Lower leg skin (tissue), 3 donors: ENCODE measurements around the gene NOX3.

Experiments used
- POLR2A ChIP-seq, 2 donors: fragments of 450-650 bp; IDR thresholded peaks; one replicate each; pipeline ENCODE4 v1.6.1; 2016 to 2017; ENCODE audit warnings: antibody characterized with exemption in 2 of 2, mild to moderate bottlenecking in 1 of 2, moderate library complexity in 1 of 2
- TF ChIP-seq, protein P1 (sequence below), 3 donors: fragments of 450-650 bp; IDR thresholded peaks; one replicate each; pipeline ENCODE4 v1.5.1; 2016; ENCODE audit warnings: antibody characterized with exemption in 3 of 3, mild to moderate bottlenecking in 3 of 3, moderate library complexity in 2 of 3

DNA sequence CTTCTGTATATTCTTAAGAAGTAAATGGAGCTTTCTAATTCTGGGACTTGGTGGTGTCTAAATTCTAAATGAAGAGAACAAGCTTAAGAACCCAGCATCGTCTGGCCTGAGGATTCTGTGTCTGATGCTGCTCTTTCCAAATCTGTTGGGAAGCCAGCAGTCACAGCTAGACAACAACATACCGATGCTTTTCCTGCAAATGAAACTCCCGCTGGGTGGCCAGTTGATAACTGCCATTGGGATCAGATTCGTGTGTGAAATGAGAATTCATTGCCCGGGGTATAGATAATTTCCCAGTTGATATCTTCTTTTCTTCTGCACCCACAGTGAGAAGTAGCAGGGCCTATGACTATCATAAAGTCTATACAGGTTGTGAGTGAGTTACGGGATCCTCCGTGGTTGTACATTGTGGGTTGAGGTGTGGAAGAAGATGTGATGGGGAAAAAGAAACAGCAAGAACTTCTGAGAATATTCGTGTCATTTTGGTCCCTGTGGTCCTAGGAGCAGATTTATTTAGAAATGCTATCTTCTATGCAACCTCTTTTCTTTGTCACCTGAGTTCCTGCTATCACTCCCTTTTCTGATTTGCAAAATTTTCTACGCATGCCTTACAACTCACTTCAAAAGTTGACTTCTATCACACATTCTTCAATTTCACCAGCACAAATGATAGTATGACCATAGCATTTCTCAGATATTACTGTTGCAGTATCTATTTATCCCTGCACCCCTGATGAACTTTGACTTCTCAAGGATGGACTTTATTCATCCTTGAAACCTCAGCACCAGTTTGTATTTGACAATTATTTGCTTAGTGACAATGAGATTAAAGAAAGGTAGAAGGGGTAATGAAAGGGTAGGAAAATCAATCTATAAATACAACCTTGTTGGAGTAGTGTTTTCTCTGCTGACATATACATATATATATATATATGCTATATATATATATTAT lies 10.4 kb downstream of the NOX3 start:
- TF ChIP-seq, protein P1, sequence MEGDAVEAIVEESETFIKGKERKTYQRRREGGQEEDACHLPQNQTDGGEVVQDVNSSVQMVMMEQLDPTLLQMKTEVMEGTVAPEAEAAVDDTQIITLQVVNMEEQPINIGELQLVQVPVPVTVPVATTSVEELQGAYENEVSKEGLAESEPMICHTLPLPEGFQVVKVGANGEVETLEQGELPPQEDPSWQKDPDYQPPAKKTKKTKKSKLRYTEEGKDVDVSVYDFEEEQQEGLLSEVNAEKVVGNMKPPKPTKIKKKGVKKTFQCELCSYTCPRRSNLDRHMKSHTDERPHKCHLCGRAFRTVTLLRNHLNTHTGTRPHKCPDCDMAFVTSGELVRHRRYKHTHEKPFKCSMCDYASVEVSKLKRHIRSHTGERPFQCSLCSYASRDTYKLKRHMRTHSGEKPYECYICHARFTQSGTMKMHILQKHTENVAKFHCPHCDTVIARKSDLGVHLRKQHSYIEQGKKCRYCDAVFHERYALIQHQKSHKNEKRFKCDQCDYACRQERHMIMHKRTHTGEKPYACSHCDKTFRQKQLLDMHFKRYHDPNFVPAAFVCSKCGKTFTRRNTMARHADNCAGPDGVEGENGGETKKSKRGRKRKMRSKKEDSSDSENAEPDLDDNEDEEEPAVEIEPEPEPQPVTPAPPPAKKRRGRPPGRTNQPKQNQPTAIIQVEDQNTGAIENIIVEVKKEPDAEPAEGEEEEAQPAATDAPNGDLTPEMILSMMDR (IDR thresholded peaks at IDR 0.05), result no peak
- no peak for TF ChIP-seq POLR2A (IDR thresholded peaks at IDR 0.05)
